GM23338 (cell line): ENCODE results near the gene MTHFD2L. TPM values are rescaled to one million over a fixed set of nuclear protein-coding genes. Genes with fewer than 3 reads are reported as not detected.

Experiments used
- ATAC-seq: fragments of 200-7000 bp; cut with Tn5 transposase; 3 replicates; pipeline ENCODE4 v1.9.1; 2020
- DNase-seq: peaks from one replicate; pipeline ENCODE4 v3.0.0-alpha.2; 2015; ENCODE audit warnings: low spot score
- H2AFZ ChIP-seq: fragments of 200-600 bp; sonication (generic); 2 replicates; pipeline ENCODE4 v1.8.0; 2016; ENCODE audit warnings: antibody characterized with exemption, mild to moderate bottlenecking, moderate library complexity
- H3F3A ChIP-seq: fragments of 200-600 bp; sonication (generic); replicated peaks from 2 replicates; pipeline ENCODE4 v1.8.0; 2017; ENCODE audit warnings: antibody characterized with exemption, mixed run types, low read depth
- H3K27ac ChIP-seq: fragments of 200-600 bp; sonication (generic); 2 replicates; pipeline ENCODE4 v1.6.1; 2016; ENCODE audit warnings: low read depth
- H3K27me3 ChIP-seq: fragments of 200-600 bp; sonication (generic); 2 replicates; pipeline ENCODE4 v1.8.0; 2016; ENCODE audit warnings: mild to moderate bottlenecking, mixed run types, moderate library complexity; ENCODE audit not compliant: insufficient read depth
- H3K36me3 ChIP-seq: fragments of 200-600 bp; sonication (generic); 2 replicates; pipeline ENCODE4 v1.8.0; 2016; ENCODE audit warnings: mild to moderate bottlenecking; ENCODE audit not compliant: insufficient read depth
- H3K4me1 ChIP-seq: fragments of 200-600 bp; sonication (generic); 2 replicates; pipeline ENCODE4 v1.8.0; 2016; ENCODE audit warnings: mild to moderate bottlenecking, moderate library complexity; ENCODE audit not compliant: insufficient read depth
- H3K4me2 ChIP-seq: fragments of 200-600 bp; sonication (generic); 2 replicates; pipeline ENCODE4 v1.7.1; 2017; ENCODE audit warnings: mixed run types
- H3K4me3 ChIP-seq: fragments of 200-600 bp; sonication (generic); 2 replicates; pipeline ENCODE4 v1.6.1; 2016; ENCODE audit warnings: mixed run types
- H3K79me2 ChIP-seq: fragments of 200-600 bp; sonication (generic); replicated peaks from 2 replicates; pipeline ENCODE4 v1.8.0; 2017; ENCODE audit warnings: mild to moderate bottlenecking; ENCODE audit not compliant: insufficient read depth
- H3K9me2 ChIP-seq: fragments of 200-600 bp; sonication (generic); 2 replicates; pipeline ENCODE4 v1.8.0; 2017; ENCODE audit not compliant: insufficient read depth
- H4K20me1 ChIP-seq: fragments of 200-600 bp; sonication (generic); replicated peaks from 2 replicates; pipeline ENCODE4 v1.8.0; 2017; ENCODE audit warnings: mild to moderate bottlenecking; ENCODE audit not compliant: insufficient read depth
- H3K27ac Mint-ChIP-seq: 2 replicates; pipeline ENCODE4 v1.8.0; 2020; ENCODE audit warnings: inconsistent platforms, mild to moderate bottlenecking, moderate library complexity, mixed read lengths
- H3K27me3 Mint-ChIP-seq: 3 replicates; pipeline ENCODE4 v1.8.0; 2022; ENCODE audit warnings: low read depth, mild to moderate bottlenecking, moderate library complexity, mixed read lengths, inconsistent platforms; ENCODE audit not compliant: insufficient read depth, poor library complexity
- H3K36me3 Mint-ChIP-seq: 3 replicates; pipeline ENCODE4 v1.8.0; 2021; ENCODE audit warnings: low read depth, mild to moderate bottlenecking, inconsistent platforms, moderate library complexity, mixed read lengths
- H3K4me1 Mint-ChIP-seq: 3 replicates; pipeline ENCODE4 v1.8.0; 2020; ENCODE audit warnings: mild to moderate bottlenecking, inconsistent platforms, mixed read lengths
- H3K4me3 Mint-ChIP-seq: 3 replicates; pipeline ENCODE4 v1.8.0; 2021; ENCODE audit warnings: moderate library complexity, mild to moderate bottlenecking, inconsistent platforms, mixed read lengths
- H3K9me3 Mint-ChIP-seq: 3 replicates; pipeline ENCODE4 v1.8.0; 2020; ENCODE audit warnings: moderate library complexity, mild to moderate bottlenecking, inconsistent platforms, mixed read lengths
- ETS1 ChIP-seq: IDR thresholded peaks from 2 replicates; pipeline ENCODE4 v1.6.1; 2016; ENCODE audit warnings: antibody characterized with exemption
- EZH2 ChIP-seq: fragments of 200-600 bp; sonication (generic); IDR thresholded peaks from one replicate; pipeline ENCODE4 v1.8.0; 2017; ENCODE audit warnings: antibody characterized with exemption, mild to moderate bottlenecking, low read depth; ENCODE audit not compliant: unreplicated experiment
- EZH2phosphoT487 ChIP-seq: fragments of 200-600 bp; sonication (generic); IDR thresholded peaks from one replicate; pipeline ENCODE4 v1.8.1; 2018; ENCODE audit warnings: antibody characterized with exemption; ENCODE audit not compliant: unreplicated experiment
- JUNB ChIP-seq: IDR thresholded peaks from one replicate; pipeline ENCODE4 v1.6.1; 2016; ENCODE audit warnings: antibody characterized with exemption; ENCODE audit not compliant: unreplicated experiment
- NANOG ChIP-seq: IDR thresholded peaks from 2 replicates; pipeline ENCODE4 v1.6.1; 2016; ENCODE audit warnings: antibody characterized with exemption, borderline replicate concordance
- POLR2AphosphoS5 ChIP-seq: IDR thresholded peaks from 2 replicates; pipeline ENCODE4 v1.6.1; 2016; ENCODE audit warnings: antibody characterized with exemption, low read depth
- REST ChIP-seq: IDR thresholded peaks from one replicate; pipeline ENCODE4 v1.6.1; 2018; ENCODE audit warnings: antibody characterized with exemption; ENCODE audit not compliant: unreplicated experiment
- STAT1 ChIP-seq: IDR thresholded peaks from one replicate; pipeline ENCODE4 v1.6.1; 2016; ENCODE audit warnings: antibody characterized with exemption; ENCODE audit not compliant: unreplicated experiment
- ZNF114 ChIP-seq: fragments of 250-450 bp; sonication (Bioruptor Pico); IDR thresholded peaks from 2 replicates; pipeline ENCODE4 v1.5.0; 2020; ENCODE audit warnings: mild to moderate bottlenecking, moderate library complexity
- ZNF331 ChIP-seq: fragments of 250-450 bp; sonication (Bioruptor Pico); IDR thresholded peaks from 2 replicates; pipeline ENCODE4 v1.5.0; 2020; ENCODE audit warnings: low read depth, mild to moderate bottlenecking, moderate library complexity
- long read RNA-seq: library from polyadenylated mRNA; unstranded; transcript quantifications from one replicate; pipeline ENCODE4 v2.0.0, GENCODE V29; 2020; ENCODE audit not compliant: unreplicated experiment
- polyA plus RNA-seq: library from polyadenylated mRNA; unstranded; fragments of >200 nt; fragmentation: Nextera tagmentation; extraction: Ambion mirVana; gene quantifications from 2 replicates; pipeline ENCODE4 v1.2.1, GENCODE V29; 2016
- total RNA-seq: library from RNA; depleted of rRNA; stranded (reverse); fragments of >200 nt; shearing (Covaris generic); gene quantifications from 2 replicates; pipeline ENCODE4 v1.2.3, GENCODE V29; 2014; rRNA removed

The MTHFD2L gene
- total RNA-seq (24.4 and 29.2 TPM in 2 replicates), polyA plus RNA-seq (35.2 and 35.7 TPM in 2 replicates)
- long read RNA-seq, partial matches to known transcripts, result 0 of 5 reads
- long read RNA-seq, other reads (novel, unspliced or antisense), result 2 of 5 reads

GRCh38 chr4:74157561-74158465 lies at the start of gene MTHFD2L:
TSS of gene MTHFD2L (plus strand) at chr4:74158118. CDS start at chr4:74158139, 21 bp downstream.
- H3K27me3 Mint-ChIP-seq, result peaks cover 2% of the 10 kb centered on the region
- H3F3A ChIP-seq, result no peaks in the 10 kb centered on the region
- ATAC-seq (peak; percentile 99), DNase-seq (peak; percentile 96)
- no peaks in the 10 kb centered on the region for H3K9me3 Mint-ChIP-seq
- H2AFZ ChIP-seq, result peak within 1 kb of the TSS; percentile 90
- peak within 1 kb of the TSS; percentile 81 for H3K4me2 ChIP-seq
- peaks cover 3% of the 10 kb centered on the region; the same call in 1 of the 2 replicates for H4K20me1 ChIP-seq
- peak within 1 kb of the TSS; percentile 91 for H3K27ac ChIP-seq
- TF ChIP-seq ETS1 (no peak; the same call in 1 of the 2 replicates), POLR2AphosphoS5 (peak; percentile 78), EZH2 (no peak), EZH2phosphoT487 (no peak), ZNF331 (CRISPR knock-in tag) (no peak), ZNF114 (CRISPR knock-in tag) (no peak)
- no peaks in the 10 kb centered on the region for H3K36me3 ChIP-seq
- H3K4me3 ChIP-seq, result peak within 1 kb of the TSS; percentile 58
- peaks cover 34% of the 10 kb centered on the region for H3K4me1 Mint-ChIP-seq
- peak within 1 kb of the TSS; percentile 95 for H3K4me3 Mint-ChIP-seq
- H3K9me2 ChIP-seq, result no peaks in the 10 kb centered on the region
- peak within 1 kb of the TSS; percentile 90 for H3K27ac Mint-ChIP-seq
- H3K4me1 ChIP-seq, result peaks cover 27% of the 10 kb centered on the region
- H3K36me3 Mint-ChIP-seq, result peaks cover 26% of the 10 kb centered on the region; the same call in 2 of the 3 replicates
- H3K79me2 ChIP-seq, result peaks cover 61% of the 10 kb centered on the region
- no peaks in the 10 kb centered on the region for H3K27me3 ChIP-seq

- H3K27ac Mint-ChIP-seq, result no peak overlapping the region
- Histone ChIP-seq H3K36me3 (no peaks in the 10 kb centered on the region), H3K79me2 (no peaks in the 10 kb centered on the region), H3K9me2 (no peaks in the 10 kb centered on the region), H2AFZ (no peak overlapping the region), H3K4me1 (peaks cover 3% of the 10 kb centered on the region; the same call in 1 of the 2 replicates), H4K20me1 (no peaks in the 10 kb centered on the region), H3K27me3 (no peaks in the 10 kb centered on the region), H3K4me2 (no peak overlapping the region), H3F3A (no peaks in the 10 kb centered on the region), H3K4me3 (no peak overlapping the region), H3K27ac (no peak overlapping the region)
- ATAC-seq, result no peak
- DNase-seq, result no peak
- H3K27me3 Mint-ChIP-seq, result no peaks in the 10 kb centered on the region
- no peak overlapping the region for H3K4me3 Mint-ChIP-seq
- no peaks in the 10 kb centered on the region for H3K36me3 Mint-ChIP-seq
- no peaks in the 10 kb centered on the region for H3K9me3 Mint-ChIP-seq
- TF ChIP-seq ETS1 (no peak), REST (no peak), STAT1 (no peak), JUNB (no peak), NANOG (no peak)
- peaks cover 17% of the 10 kb centered on the region; the same call in 2 of the 3 replicates for H3K4me1 Mint-ChIP-seq
These were observed 49.3 kb upstream of the MTHFD2L start for GRCh38 chr4:74108457-74109115.
